Panc1 (cell line): ENCODE results near the gene KIF26B. TPM values are rescaled to one million over a fixed set of nuclear protein-coding genes. Genes with fewer than 3 reads are reported as not detected.

Experiments
- ATAC-seq: fragments of 200-7000 bp; cut with Tn5 transposase; 2 replicates; pipeline ENCODE4 v1.9.1; 2020; ENCODE audit warnings: mild to moderate bottlenecking, moderate library complexity
- BruUV-seq: library from RNA; stranded (reverse); fragments of 400-500 nt; replicated peaks from 2 replicates; lab custom pipeline; 2021; lab: Mats Ljungman, UMichigan
- CTCF ChIA-PET: fragments of 300-600 bp; sonication (Branson Sonifier 250); formaldehyde crosslinking; loops from one replicate; lab custom pipeline; 2022; ENCODE audit warnings: antibody characterized with exemption; lab: Charles Lee
- POLR2A ChIA-PET: fragments of 300-600 bp; sonication (Branson Sonifier 250); formaldehyde crosslinking; loops from one replicate; lab custom pipeline; 2022; ENCODE audit warnings: antibody characterized with exemption; lab: Charles Lee
- DNase-seq: peaks from one replicate; pipeline ENCODE4 v3.0.0-alpha.2; 2010; ENCODE audit warnings: low read depth, low spot score
- H3K27ac ChIP-seq: 2 replicates; pipeline ENCODE4 v1.5.1; 2011; ENCODE audit warnings: mild to moderate bottlenecking, low read length, inconsistent platforms
- H3K27me3 ChIP-seq: fragments of 200-500 bp; sonication (Bioruptor generic); 2 replicates; pipeline ENCODE4 v1.6.0; 2014; ENCODE audit warnings: low read length, inconsistent platforms; ENCODE audit not compliant: control insufficient read depth, insufficient read depth
- H3K36me3 ChIP-seq: fragments of 200-500 bp; sonication (Bioruptor generic); 2 replicates; pipeline ENCODE4 v1.5.1; 2014; ENCODE audit warnings: inconsistent platforms, mild to moderate bottlenecking, low read length, moderate library complexity; ENCODE audit not compliant: control insufficient read depth, insufficient read depth
- H3K4me1 ChIP-seq: 2 replicates; pipeline ENCODE4 v1.5.1; 2011; ENCODE audit warnings: inconsistent platforms, mild to moderate bottlenecking, low read length, moderate library complexity; ENCODE audit not compliant: control insufficient read depth, insufficient read depth
- H3K4me3 ChIP-seq, 2 experiments: 2 replicates each; pipeline ENCODE4 v1.5.1; 2011 to 2012; ENCODE audit warnings: low read depth in 2 of 2, low read length in 2 of 2, mild to moderate bottlenecking in 2 of 2, inconsistent platforms in 1 of 2, moderate library complexity in 1 of 2
- H3K9me3 ChIP-seq: fragments of 200-500 bp; sonication (Bioruptor generic); 2 replicates; pipeline ENCODE4 v1.5.1; 2014; ENCODE audit warnings: low read depth, mild to moderate bottlenecking, inconsistent platforms, low read length, moderate library complexity; ENCODE audit not compliant: control insufficient read depth, insufficient read depth
- POLR2AphosphoS5 ChIP-seq: IDR thresholded peaks from 2 replicates; pipeline ENCODE4 v1.6.1; 2012; ENCODE audit warnings: mild to moderate bottlenecking, low read depth, low read length, moderate library complexity
- SIN3A ChIP-seq: IDR thresholded peaks from 2 replicates; pipeline ENCODE4 v1.6.1; 2012; ENCODE audit warnings: low read depth, mild to moderate bottlenecking, low read length, moderate library complexity, borderline replicate concordance; ENCODE audit not compliant: insufficient read depth
- TCF7L2 ChIP-seq: IDR thresholded peaks from 2 replicates; pipeline ENCODE4 v1.6.1; 2011; ENCODE audit warnings: mild to moderate bottlenecking, low read depth, low read length, inconsistent platforms
- in situ Hi-C: cut with HindIII; loops from 2 replicates; pipeline ENCODE4 v1.10.0; 2016; ENCODE audit warnings: low sequenced_read_pairs, low pct_unique_long_range_greater_than_20kb
- intact Hi-C: fragments of 100-400 bp; cut with micrococcal nuclease; formaldehyde crosslinking; loops from one replicate; pipeline ENCODE4 v1.10.0; 2022; ENCODE audit not compliant: unreplicated experiment
- total RNA-seq: library from RNA; stranded (reverse); gene quantifications from one replicate; pipeline ENCODE4 v1.2.1, GENCODE V29; 2021; ENCODE audit not compliant: unreplicated experiment
- TF ChIP-seq, protein P1 (sequence below), 2 experiments: IDR thresholded peaks; 2 replicates each; pipeline ENCODE4 v1.6.1; 2011 to 2012; ENCODE audit warnings: low read depth in 2 of 2, control low read depth in 1 of 2, low read length in 1 of 2, mild to moderate bottlenecking in 1 of 2, moderate library complexity in 1 of 2; ENCODE audit not compliant: insufficient read depth in 1 of 2
- TF ChIP-seq, protein P2 (sequence below): fragments of 450-650 bp; IDR thresholded peaks from 2 replicates; pipeline ENCODE4 v1.5.1; 2017; ENCODE audit warnings: mild to moderate bottlenecking

KIF26B gene
- total RNA-seq, 1 experiment from 2014 or later, result 0.33 TPM

DNA sequence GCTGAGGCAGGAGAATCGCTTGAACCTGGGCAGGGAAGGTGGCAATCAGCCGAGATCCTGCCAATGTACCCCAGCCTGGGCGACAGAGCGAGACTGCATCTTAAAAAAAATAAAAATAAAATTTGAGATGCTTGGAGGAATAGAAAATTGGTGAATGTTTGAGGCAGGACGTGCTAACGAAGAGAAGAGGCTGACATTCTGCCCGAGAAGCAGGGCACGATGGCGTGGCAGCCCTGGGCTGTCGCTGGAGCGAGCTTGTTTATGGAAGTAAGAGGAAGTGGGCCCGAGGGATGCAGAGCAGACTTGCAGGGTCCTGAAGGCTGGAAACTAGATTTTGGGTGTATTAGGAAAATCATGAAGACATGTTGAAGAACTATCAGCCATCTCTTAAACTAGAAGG is 92.6 kb downstream of the KIF26B start:
- in situ Hi-C loops, result no loop called here
- no TSS peak for BruUV-seq
- H3K27ac ChIP-seq, result no peak overlapping the region
- TF ChIP-seq POLR2AphosphoS5 (no peak), SIN3A (no peak), TCF7L2 (no peak)
- TF ChIP-seq, protein P1, sequence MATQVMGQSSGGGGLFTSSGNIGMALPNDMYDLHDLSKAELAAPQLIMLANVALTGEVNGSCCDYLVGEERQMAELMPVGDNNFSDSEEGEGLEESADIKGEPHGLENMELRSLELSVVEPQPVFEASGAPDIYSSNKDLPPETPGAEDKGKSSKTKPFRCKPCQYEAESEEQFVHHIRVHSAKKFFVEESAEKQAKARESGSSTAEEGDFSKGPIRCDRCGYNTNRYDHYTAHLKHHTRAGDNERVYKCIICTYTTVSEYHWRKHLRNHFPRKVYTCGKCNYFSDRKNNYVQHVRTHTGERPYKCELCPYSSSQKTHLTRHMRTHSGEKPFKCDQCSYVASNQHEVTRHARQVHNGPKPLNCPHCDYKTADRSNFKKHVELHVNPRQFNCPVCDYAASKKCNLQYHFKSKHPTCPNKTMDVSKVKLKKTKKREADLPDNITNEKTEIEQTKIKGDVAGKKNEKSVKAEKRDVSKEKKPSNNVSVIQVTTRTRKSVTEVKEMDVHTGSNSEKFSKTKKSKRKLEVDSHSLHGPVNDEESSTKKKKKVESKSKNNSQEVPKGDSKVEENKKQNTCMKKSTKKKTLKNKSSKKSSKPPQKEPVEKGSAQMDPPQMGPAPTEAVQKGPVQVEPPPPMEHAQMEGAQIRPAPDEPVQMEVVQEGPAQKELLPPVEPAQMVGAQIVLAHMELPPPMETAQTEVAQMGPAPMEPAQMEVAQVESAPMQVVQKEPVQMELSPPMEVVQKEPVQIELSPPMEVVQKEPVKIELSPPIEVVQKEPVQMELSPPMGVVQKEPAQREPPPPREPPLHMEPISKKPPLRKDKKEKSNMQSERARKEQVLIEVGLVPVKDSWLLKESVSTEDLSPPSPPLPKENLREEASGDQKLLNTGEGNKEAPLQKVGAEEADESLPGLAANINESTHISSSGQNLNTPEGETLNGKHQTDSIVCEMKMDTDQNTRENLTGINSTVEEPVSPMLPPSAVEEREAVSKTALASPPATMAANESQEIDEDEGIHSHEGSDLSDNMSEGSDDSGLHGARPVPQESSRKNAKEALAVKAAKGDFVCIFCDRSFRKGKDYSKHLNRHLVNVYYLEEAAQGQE (IDR thresholded peaks at IDR 0.05; ENCODE audit: insufficient read depth in 1 of 2, low read depth in 2 of 2, low read length in 1 of 2), result no peak
- TF ChIP-seq, protein P2, sequence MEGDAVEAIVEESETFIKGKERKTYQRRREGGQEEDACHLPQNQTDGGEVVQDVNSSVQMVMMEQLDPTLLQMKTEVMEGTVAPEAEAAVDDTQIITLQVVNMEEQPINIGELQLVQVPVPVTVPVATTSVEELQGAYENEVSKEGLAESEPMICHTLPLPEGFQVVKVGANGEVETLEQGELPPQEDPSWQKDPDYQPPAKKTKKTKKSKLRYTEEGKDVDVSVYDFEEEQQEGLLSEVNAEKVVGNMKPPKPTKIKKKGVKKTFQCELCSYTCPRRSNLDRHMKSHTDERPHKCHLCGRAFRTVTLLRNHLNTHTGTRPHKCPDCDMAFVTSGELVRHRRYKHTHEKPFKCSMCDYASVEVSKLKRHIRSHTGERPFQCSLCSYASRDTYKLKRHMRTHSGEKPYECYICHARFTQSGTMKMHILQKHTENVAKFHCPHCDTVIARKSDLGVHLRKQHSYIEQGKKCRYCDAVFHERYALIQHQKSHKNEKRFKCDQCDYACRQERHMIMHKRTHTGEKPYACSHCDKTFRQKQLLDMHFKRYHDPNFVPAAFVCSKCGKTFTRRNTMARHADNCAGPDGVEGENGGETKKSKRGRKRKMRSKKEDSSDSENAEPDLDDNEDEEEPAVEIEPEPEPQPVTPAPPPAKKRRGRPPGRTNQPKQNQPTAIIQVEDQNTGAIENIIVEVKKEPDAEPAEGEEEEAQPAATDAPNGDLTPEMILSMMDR, result no peak
- no peaks in the 10 kb centered on the region for H3K4me1 ChIP-seq
- intact Hi-C loops, result no loop called here
- H3K36me3 ChIP-seq, result no peaks in the 10 kb centered on the region
- DNase-seq (no peak), ATAC-seq (no peak)
- CTCF ChIA-PET, result no interaction called here
- no peaks in the 10 kb centered on the region for H3K27me3 ChIP-seq
- POLR2A ChIA-PET, result no interaction called here
- no peak overlapping the region for H3K4me3 ChIP-seq
- H3K9me3 ChIP-seq, result no peaks in the 10 kb centered on the region

DNA sequence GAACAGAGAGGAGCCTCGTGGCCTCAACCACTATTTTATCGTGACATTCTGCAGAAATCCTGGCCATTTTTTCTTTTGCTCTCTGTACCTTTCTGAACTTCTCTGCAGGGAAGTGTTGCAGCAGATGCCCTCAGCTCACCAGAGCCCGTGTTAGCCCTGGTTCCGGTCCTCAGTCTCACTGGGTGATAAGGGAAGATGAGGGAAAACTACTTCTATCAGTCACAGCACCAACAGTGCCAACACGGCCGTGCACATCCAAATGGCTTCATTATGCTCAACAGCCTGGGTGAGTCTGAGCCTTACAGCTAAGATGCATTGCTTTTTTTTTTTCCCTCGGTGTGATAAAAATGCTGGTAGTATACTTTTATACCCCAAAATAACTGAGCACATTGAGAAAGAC is 93.0 kb downstream of the KIF26B start:
- H3K27me3 ChIP-seq, result no peaks in the 10 kb centered on the region
- ATAC-seq (no peak), DNase-seq (no peak)
- TF ChIP-seq, protein P1 (IDR thresholded peaks at IDR 0.05; ENCODE audit: insufficient read depth in 1 of 2, low read depth in 2 of 2, low read length in 1 of 2), result no peak
- TF ChIP-seq SIN3A (no peak), POLR2AphosphoS5 (no peak), TCF7L2 (no peak)
- TF ChIP-seq, protein P2, result no peak
- H3K4me1 ChIP-seq, result no peaks in the 10 kb centered on the region
- H3K27ac ChIP-seq, result no peak overlapping the region
- ChIA-PET POLR2A (no interaction called here), CTCF (no interaction called here)
- no peak overlapping the region for H3K4me3 ChIP-seq
- in situ Hi-C loops (no loop called here), intact Hi-C loops (no loop called here)
- H3K36me3 ChIP-seq, result no peaks in the 10 kb centered on the region
- no peaks in the 10 kb centered on the region; the same call in 1 of the 2 replicates for H3K9me3 ChIP-seq
- BruUV-seq, result no TSS peak
